DLD1 (cell line): ENCODE measurements around the gene FAM110C.
"Not testable (repeated sequence)": the region's sequence is repeated elsewhere in the genome, so short reads cannot be mapped to it uniquely, and the experiment has no call there.

Experiments
- in situ Hi-C: cut with HindIII; loops from 2 replicates; pipeline ENCODE4 v1.10.0; 2017; ENCODE audit warnings: low sequenced_read_pairs

FAM110C gene

DNA sequence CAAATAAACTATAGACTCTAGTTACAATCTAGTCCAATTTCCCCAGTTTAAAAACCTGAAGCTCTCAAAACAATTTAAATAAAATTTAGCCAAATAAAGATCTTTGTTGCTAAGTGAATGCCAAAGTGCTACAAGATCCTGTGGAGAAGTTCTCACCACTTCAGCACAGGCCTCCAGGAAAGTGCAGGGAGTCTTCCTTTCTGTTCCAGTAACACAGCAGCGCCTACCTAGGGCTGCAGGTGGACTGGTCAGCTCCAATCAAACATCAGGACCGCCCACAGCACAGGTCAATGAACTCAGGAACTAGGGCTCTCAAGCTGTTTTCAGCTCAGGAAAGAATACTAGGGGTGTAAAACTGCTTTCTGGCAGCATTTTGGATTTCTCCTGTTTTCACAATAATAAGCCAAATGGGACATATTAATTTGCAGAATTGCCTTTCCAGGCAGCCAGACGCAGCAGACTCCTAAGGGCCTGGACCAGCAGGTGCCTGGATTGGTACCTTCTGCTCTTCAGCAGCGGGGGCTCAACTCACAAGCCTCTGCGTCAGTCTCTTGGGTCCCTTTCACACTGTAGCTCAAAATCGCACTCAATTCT is 1.5 kb downstream of the FAM110C start:
- in situ Hi-C loops = no loop called here

GRCh38 chr2:42788-43187 is 3.5 kb downstream of the FAM110C start:
- in situ Hi-C loops = no loop called here

GRCh38 chr2:40465-40864 is 5.8 kb downstream of the FAM110C start:
- in situ Hi-C loops = no loop called here

GRCh38 chr2:38155-38554 is 8.2 kb downstream of the FAM110C start:
- in situ Hi-C loops = no loop called here

GRCh38 chr2:36318-36717 is 10.0 kb downstream of the FAM110C start:
- in situ Hi-C loops = no loop called here

GRCh38 chr2:35852-36251 is 10.5 kb downstream of the FAM110C start:
- in situ Hi-C loops = no loop called here

DNA sequence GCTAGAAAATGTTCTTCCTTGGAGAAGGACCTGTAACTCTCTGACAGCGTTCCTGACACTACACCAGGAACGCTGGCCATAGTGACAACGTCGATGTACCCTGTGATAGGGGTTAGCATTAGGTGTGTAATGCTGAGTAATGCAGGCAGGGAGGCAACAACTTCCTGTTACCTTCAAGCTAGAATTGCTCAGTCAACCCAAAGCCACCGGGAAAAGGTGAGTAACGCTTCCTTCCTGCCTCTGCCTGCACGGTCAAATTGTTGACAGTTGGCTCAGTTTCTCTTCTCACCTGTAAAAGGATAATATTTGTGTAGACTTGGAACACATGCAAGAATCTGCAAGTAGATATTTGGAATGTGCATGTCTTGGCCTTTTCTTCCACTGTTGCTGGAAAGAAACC is 12.7 kb downstream of the FAM110C start:
- in situ Hi-C loops = no loop called here

- in situ Hi-C loops = no loop called here
These were observed 14.2 kb downstream of the FAM110C start for GRCh38 chr2:32068-32467.

- in situ Hi-C loops = no loop called here
These were observed 17.1 kb downstream of the FAM110C start for GRCh38 chr2:29253-29652.

- in situ Hi-C loops = no loop called here
These were observed 17.8 kb downstream of the FAM110C start for GRCh38 chr2:28406-28975.

GRCh38 chr2:26891-27290 is 19.4 kb downstream of the FAM110C start:
- in situ Hi-C loops = no loop called here

DNA sequence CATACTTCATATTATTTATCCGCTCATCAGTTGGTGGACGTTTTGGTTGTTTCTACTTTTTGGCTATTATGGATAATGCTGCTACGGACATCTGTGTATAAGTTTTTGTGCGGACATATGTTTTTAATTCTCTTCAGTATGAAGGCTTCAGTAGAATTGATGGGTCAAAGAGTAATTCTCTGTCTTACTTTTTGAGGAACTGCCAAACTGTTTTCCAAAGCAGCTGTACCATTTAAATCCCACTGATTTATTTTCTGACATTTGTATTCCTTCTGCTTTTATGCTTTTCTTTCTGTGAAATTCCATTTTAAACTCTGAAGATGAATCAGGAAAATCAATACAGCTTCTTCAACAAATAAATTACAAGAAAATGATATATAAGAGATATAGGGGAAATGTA is 20.8 kb downstream of the FAM110C start:
- in situ Hi-C loops = no loop called here

DNA sequence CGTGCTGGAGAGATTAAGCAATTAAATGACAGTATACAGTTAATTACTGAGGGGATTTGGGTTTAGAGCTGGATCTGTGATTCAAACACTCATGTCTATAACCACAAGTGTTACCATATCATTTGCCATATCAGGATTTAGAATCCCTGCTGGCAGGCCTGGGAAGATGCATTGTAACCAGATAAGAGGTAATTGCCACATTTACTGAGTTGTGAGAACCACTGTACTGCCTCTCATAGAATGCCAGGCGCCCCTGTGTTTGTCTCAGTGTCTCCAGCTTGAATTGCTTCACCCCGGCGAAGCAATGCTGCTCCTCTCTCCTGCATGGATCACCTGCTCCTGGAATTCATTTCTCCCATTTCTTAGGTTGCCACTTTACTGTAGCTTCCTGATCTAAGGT is 21.7 kb downstream of the FAM110C start:
- in situ Hi-C loops = not testable (repeated sequence)

GRCh38 chr2:24107-24506 is 22.2 kb downstream of the FAM110C start:
- in situ Hi-C loops = no loop called here

DNA sequence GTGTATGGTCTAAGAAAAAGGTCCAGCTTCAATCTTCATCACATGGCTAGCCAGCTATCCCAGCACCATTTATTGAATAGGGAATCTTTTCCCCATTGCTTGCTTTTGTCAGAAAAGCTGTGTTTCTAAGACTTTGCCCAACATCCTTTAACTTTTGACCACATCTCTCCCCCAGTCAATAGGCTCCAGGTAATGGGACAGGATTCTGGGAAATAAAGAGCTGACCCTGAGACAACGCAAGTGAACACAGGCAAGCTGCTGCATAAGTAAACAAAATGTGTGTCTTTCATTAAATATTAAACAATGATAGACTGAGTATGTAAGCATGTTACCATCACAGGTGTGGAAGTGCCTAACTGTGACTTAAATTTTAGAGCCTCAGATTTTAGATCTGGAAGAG is 23.0 kb downstream of the FAM110C start:
- in situ Hi-C loops = no loop called here

DNA sequence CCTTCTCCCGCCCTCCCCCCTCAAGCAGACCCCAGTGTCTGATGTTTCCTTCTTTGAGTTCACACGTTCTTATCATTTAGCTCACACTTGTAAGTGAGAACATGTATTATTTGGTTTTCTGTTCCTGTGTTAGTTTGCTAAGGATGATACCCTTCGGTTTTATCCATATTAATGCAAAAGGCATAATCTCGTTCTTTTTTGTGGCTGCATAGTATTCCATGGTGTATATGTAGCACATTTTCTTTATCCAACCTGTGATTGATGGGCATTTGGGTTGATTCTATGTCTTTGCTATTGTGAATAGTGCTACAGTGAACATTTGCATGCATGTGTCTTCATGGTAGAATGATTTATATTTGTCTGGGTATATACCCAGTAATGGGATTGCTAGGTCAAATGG is 24.1 kb downstream of the FAM110C start:
- in situ Hi-C loops = not testable (repeated sequence)

GRCh38 chr2:20259-20658 is 26.0 kb downstream of the FAM110C start:
- in situ Hi-C loops = not testable (repeated sequence)

GRCh38 chr2:19505-19904 is 26.8 kb downstream of the FAM110C start:
- in situ Hi-C loops = no loop called here

- in situ Hi-C loops = no loop called here
These were observed 27.7 kb downstream of the FAM110C start for GRCh38 chr2:18402-19271.

GRCh38 chr2:15916-16315 is 30.4 kb downstream of the FAM110C start:
- in situ Hi-C loops = not testable (repeated sequence)

- in situ Hi-C loops = no loop called here
These were observed 34.9 kb downstream of the FAM110C start for GRCh38 chr2:11248-11941.
